ENCODE results near the gene RPS19BP1. TPM values are rescaled to one million over a fixed set of nuclear protein-coding genes. Genes with fewer than 3 reads are reported as not detected.

RPS19BP1 gene, protein sequence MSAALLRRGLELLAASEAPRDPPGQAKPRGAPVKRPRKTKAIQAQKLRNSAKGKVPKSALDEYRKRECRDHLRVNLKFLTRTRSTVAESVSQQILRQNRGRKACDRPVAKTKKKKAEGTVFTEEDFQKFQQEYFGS
- 32.0 and 34.4 TPM in 2 replicates for total RNA-seq

DNA sequence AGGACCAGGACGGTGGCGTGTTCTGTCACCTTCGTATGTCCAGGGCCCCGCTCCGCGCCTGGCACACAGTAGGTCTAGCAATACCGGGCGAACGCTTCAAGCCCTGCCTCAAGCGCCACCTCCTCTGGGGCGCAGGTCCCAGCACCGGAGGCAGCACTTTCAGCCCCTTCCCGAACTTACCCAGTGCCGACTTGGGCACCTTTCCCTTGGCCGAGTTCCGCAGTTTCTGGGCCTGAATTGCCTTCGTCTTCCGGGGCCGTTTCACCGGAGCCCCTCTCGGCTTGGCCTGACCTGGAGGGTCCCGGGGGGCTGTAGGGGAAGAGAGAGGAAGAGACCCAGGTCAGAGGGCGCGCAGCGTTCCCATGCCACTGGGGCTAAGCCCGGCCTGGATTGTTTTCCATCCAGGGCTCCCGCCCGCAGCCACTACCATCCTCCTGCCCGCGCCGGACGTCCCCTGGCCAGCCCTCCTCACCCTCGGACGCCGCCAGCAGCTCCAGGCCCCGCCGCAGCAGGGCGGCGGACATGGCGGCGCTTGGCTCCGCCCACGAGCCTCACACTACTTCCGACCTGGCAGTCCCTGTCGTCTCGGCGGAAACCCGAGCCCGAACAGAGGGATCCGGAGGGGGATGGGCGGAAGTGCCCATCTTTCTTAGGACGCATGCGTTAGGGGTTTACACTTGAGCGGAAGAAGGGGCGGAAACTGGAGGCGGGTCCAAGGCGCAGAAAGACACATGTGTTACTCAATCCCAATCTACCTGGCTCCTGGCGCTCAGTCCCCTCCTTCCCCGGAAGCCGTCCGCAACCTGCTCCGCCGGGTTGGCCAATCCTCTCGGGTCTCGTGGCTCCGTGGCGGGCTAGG, at the start of gene RPS19BP1:
RPS19BP1 (minus strand) TSS at position 534 of the 859 bp plus-strand sequence; CDS start at position 524, 10 bp downstream.

DNA sequence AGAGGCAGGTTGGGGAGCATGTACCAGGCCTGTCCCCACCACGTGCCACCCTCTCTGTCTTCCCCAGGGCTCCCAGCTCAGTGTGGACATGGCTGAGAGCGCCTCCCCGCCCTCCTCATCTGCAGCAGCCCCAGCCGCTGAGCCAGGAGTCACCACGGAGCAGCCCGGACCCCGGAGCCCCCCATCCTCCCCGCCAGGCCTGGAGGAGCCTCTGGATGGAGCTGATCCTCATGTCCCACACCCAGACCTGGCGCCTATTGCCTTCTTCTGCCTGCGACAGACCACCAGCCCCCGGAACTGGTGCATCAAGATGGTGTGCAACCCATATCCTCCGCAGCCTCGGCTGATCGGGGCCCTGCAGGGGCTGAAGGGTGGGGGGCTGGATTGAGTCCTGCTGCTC, 38.1 kb upstream of the RPS19BP1 start, which contains the start of gene CACNA1I:
CACNA1I (plus strand) TSS at position 89 of the 400 bp plus-strand sequence; CDS start at position 89, 0 bp downstream.

DNA sequence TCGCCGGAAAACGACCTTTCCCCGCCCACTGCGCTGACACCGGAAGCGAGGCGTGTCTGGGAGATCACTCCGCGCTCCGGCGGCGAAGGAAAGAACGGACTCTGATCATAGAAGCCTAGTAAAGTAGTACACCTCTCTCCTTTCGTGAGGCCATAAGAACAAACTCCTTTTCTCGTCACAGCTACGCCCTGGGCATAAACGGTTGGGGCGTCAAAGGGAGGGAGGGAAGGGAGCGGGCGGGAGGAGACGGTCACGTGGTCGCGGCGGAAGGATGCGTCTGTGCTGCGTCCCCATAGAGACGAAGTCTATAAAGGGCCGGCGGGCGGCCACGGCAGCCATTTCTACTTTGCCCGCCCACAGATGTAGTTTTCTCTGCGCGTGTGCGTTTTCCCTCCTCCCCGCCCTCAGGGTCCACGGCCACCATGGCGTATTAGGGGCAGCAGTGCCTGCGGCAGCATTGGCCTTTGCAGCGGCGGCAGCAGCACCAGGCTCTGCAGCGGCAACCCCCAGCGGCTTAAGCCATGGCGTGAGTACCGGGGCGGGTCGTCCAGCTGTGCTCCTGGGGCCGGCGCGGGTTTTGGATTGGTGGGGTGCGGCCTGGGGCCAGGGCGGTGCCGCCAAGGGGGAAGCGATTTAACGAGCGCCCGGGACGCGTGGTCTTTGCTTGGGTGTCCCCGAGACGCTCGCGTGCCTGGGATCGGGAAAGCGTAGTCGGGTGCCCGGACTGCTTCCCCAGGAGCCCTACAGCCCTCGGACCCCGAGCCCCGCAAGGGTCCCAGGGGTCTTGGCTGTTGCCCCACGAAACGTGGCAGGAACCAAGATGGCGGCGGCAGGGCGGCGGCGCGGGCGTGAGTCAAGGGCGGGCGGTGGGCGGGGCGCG, 12.1 kb downstream of the RPS19BP1 start, which contains the start of gene ATF4:
ATF4 (plus strand) TSS at position 337 of the 880 bp plus-strand sequence. CDS start 884 bp downstream, outside the sequence.

DNA sequence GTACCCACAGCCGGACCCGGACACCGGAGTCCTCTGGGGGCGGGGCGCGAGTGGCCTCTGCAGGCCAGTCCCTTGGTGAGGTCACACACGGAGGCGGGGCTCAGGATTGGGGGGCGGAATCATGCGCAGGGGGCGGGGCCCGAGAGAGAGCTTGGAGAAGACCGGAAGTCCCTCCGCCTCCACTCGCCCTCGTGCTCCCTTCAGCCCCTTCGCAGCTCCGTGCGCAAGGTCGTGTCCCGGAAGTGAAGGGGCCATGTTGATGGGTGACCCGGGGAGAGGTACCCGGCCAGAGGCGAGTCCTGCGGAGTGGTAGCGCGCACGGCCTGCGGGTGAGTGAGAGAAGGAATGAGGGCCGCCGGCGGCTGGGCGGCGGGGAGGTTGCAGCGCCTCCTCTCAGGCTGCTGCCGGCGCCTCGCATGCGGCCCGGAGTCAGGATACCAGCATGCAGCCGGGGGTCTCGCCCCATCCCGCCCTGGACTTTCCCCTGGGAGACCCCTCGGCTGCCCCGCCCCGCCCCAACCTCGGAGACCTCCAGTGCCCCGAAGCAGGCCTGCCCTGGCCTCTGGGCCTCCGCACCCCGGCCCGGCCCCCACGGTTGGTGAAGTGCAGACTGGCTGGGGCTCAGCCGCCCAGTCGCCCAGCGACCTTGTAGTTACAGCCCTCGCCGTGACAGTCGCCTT, 30.3 kb downstream of the RPS19BP1 start, which contains the start of gene MIEF1:
MIEF1 (plus strand) TSS at position 182 of the 680 bp plus-strand sequence. CDS start 9,005 bp downstream, outside the sequence.

Other genes starting within 250 kb of the RPS19BP1 start
- gene RPL3, start 213.1 kb downstream of the RPS19BP1 start, total RNA-seq = 2,441 and 2,999 TPM in 2 replicates
- gene SYNGR1, start 182.8 kb downstream of the RPS19BP1 start, total RNA-seq = 4.8 and 11.0 TPM in 2 replicates
- gene TAB1, start 133.0 kb downstream of the RPS19BP1 start, total RNA-seq = 10.7 and 11.4 TPM in 2 replicates
- 0.11 and 0.13 TPM in 2 replicates for gene MGAT3, start 75.7 kb downstream of the RPS19BP1 start, total RNA-seq
- 26.4 and 27.3 TPM in 2 replicates for gene MIEF1, start 30.5 kb downstream of the RPS19BP1 start, total RNA-seq
- 305 and 309 TPM in 2 replicates for gene ATF4, start 12.2 kb downstream of the RPS19BP1 start, total RNA-seq
- under 0.01 TPM in 2 replicates for gene CACNA1I, start 38.0 kb upstream of the RPS19BP1 start, total RNA-seq